ENCODE results near the gene ENAH. TPM values are rescaled to one million over a fixed set of nuclear protein-coding genes. Genes with fewer than 3 reads are reported as not detected.

ENAH gene
- total and polyA plus RNA-seq, 9 of the 15 experiments (the other 6 are each of a cell fraction or from before 2014, with no cell fraction given), result 0.03 to 1.2 (median 0.15) TPM

- no peaks in the 10 kb centered on the region for H4K20me1 ChIP-seq (replicated peaks; ENCODE audit: control insufficient read depth, insufficient read depth, low read length)
- no peak overlapping the region for H3K9ac ChIP-seq (ENCODE audit: insufficient read depth in 1 of 2, low read depth in 2 of 2, low read length in 2 of 2)
- BruUV-seq (replicated peaks), result no TSS peak
- H3K27me3 ChIP-seq (ENCODE audit: control insufficient read depth in 2 of 2, insufficient read depth in 2 of 2, low read length in 2 of 2), result peaks cover 9 to 23% of the 10 kb centered on the region in 2 experiments; a peak in 4 of 5 replicates
- intact Hi-C loops (cut with micrococcal nuclease) (no loop called here), in situ Hi-C loops (cut with MboI) (no loop called here)
- H3K4me1 ChIP-seq (replicated peaks in 1 of 2; ENCODE audit: control insufficient read depth in 2 of 2, insufficient read depth in 2 of 2, low read length in 2 of 2), result no peaks in the 10 kb centered on the region
- no peak for FAIRE-seq
- ATAC-seq, result no peak
- 7% methylated on average over 9 of the region's 9 CpGs for WGBS (ENCODE audit: insufficient coverage, low coverage, missing lambda C conversion rate)
- no peaks in the 10 kb centered on the region for H3K79me2 ChIP-seq (ENCODE audit: control insufficient read depth, insufficient read depth, low read length)
- no peaks in the 10 kb centered on the region for H3K36me3 ChIP-seq (ENCODE audit: control insufficient read depth, insufficient read depth, low read length)
- DNase-seq (ENCODE audit: extremely low read depth in 1 of 4, low spot score in 3 of 4), result no peak
- H2AFZ ChIP-seq (ENCODE audit: low read depth, low read length), result no peak overlapping the region
- no peak overlapping the region for H3K27ac ChIP-seq (ENCODE audit: extremely low read depth, low read depth, low read length)
- H3K9me3 ChIP-seq (replicated peaks; ENCODE audit: control insufficient read depth, insufficient read depth, low read depth, low read length), result no peaks in the 10 kb centered on the region
- no peak overlapping the region for H3K4me3 ChIP-seq
- ChIA-PET CTCF (ENCODE audit: low intra/inter-chr PET ratio) (no interaction called here), POLR2A (interaction anchor here (0.7 to 1.6 kb wide), 4 partner anchors 9 to 160 kb away, joined by 3 read pairs; no protein-coding TSS in a partner anchor)
- no peak overlapping the region for H3K4me2 ChIP-seq (ENCODE audit: insufficient read depth, low read length)
- H3K9me1 ChIP-seq (ENCODE audit: control insufficient read depth, insufficient read depth, low read length), result no peaks in the 10 kb centered on the region
- TF ChIP-seq ZNF347 (CRISPR knock-in tag; IDR thresholded peaks at IDR 0.05; ENCODE audit: low read depth), result no peak
Measured at GRCh38 chr1:225541383-225541782, 111.5 kb downstream of the ENAH start.

- H3K27me3 ChIP-seq (ENCODE audit: control insufficient read depth in 2 of 2, insufficient read depth in 2 of 2, low read length in 2 of 2), result peaks cover 9 to 26% of the 10 kb centered on the region in 2 experiments; a peak in 4 of 5 replicates
- FAIRE-seq, result no peak
- H3K4me1 ChIP-seq (replicated peaks in 1 of 2; ENCODE audit: control insufficient read depth in 2 of 2, insufficient read depth in 2 of 2, low read length in 2 of 2), result no peaks in the 10 kb centered on the region
- no peak overlapping the region for H3K9ac ChIP-seq (ENCODE audit: insufficient read depth in 1 of 2, low read depth in 2 of 2, low read length in 2 of 2)
- WGBS (ENCODE audit: insufficient coverage, low coverage, missing lambda C conversion rate), result 2% methylated on average over 4 of the region's 4 CpGs
- ATAC-seq, result no peak
- DNase-seq (ENCODE audit: extremely low read depth in 1 of 4, low spot score in 3 of 4), result no peak
- H4K20me1 ChIP-seq (replicated peaks; ENCODE audit: control insufficient read depth, insufficient read depth, low read length), result no peaks in the 10 kb centered on the region
- H3K9me1 ChIP-seq (ENCODE audit: control insufficient read depth, insufficient read depth, low read length), result no peaks in the 10 kb centered on the region
- no peak overlapping the region for H3K4me3 ChIP-seq
- in situ Hi-C loops (cut with MboI) (no loop called here), intact Hi-C loops (cut with micrococcal nuclease) (no loop called here)
- ChIA-PET CTCF (ENCODE audit: low intra/inter-chr PET ratio) (no interaction called here), POLR2A (interaction anchor here (0.6 kb wide), 2 partner anchors 94 to 1152 kb away, joined by 3 read pairs; no protein-coding TSS in a partner anchor)
- no peak overlapping the region for H3K4me2 ChIP-seq (ENCODE audit: insufficient read depth, low read length)
- no TSS peak for BruUV-seq (replicated peaks)
- H3K79me2 ChIP-seq (ENCODE audit: control insufficient read depth, insufficient read depth, low read length), result no peaks in the 10 kb centered on the region
- H3K36me3 ChIP-seq (ENCODE audit: control insufficient read depth, insufficient read depth, low read length), result no peaks in the 10 kb centered on the region
- no peak overlapping the region for H3K27ac ChIP-seq (ENCODE audit: extremely low read depth, low read depth, low read length)
- no peak overlapping the region for H2AFZ ChIP-seq (ENCODE audit: low read depth, low read length)
- H3K9me3 ChIP-seq (replicated peaks; ENCODE audit: control insufficient read depth, insufficient read depth, low read depth, low read length), result no peaks in the 10 kb centered on the region
- TF ChIP-seq CEBPB (tag; IDR thresholded peaks at IDR 0.05) (no peak), CXXC5 (CRISPR knock-in tag; IDR thresholded peaks at IDR 0.05) (no peak), YY1 (IDR thresholded peaks at IDR 0.05; ENCODE audit: borderline replicate concordance in 1 of 3, control insufficient read depth in 1 of 3, extremely low read depth in 1 of 3, insufficient read depth in 3 of 3, insufficient read length in 1 of 3, insufficient replicate concordance in 2 of 3, low read depth in 1 of 3, low read length in 2 of 3) (no peak), CREB5 (CRISPR knock-in tag; IDR thresholded peaks at IDR 0.05) (no peak), ZNF766 (CRISPR knock-in tag; conservative IDR thresholded peaks at IDR 0.05) (no peak), ZNF140 (CRISPR knock-in tag; IDR thresholded peaks at IDR 0.05) (no peak), HNRNPK (IDR thresholded peaks at IDR 0.05; ENCODE audit: low read depth, low read length, poor library complexity, severe bottlenecking) (no peak), ZNF518B (CRISPR knock-in tag; IDR thresholded peaks at IDR 0.05) (no peak), ZNF217 (CRISPR knock-in tag; IDR thresholded peaks at IDR 0.05) (no peak), FOSL1 (tag; conservative IDR thresholded peaks at IDR 0.05) (no peak)
Measured at GRCh38 chr1:225539575-225539974, 113.3 kb downstream of the ENAH start.
